Amygdala (tissue), 56 donors: ENCODE data around the gene VSIG10L2.
"Not testable (repeated sequence)": the region's sequence is repeated elsewhere in the genome, so short reads cannot be mapped to it uniquely, and the experiment has no call there.

ENCODE experiments used
- DNase-seq, 56 donors: peaks; one replicate each; lab custom pipeline; 2025; lab: John Stamatoyannopoulos, UW

Gene VSIG10L2

GRCh38 chr11:125957618-125958332, 11.9 kb downstream of the VSIG10L2 start:
- DNase-seq, result no peak

- no peak for DNase-seq
Observed at GRCh38 chr11:125958872-125959400, 13.1 kb downstream of the VSIG10L2 start.

- DNase-seq, result no peak
Observed at GRCh38 chr11:125959511-125959910, 13.7 kb downstream of the VSIG10L2 start.

GRCh38 chr11:125959931-125960330, 14.1 kb downstream of the VSIG10L2 start:
- no peak for DNase-seq

- DNase-seq, result no peak
Observed at GRCh38 chr11:125960771-125961170, 14.9 kb downstream of the VSIG10L2 start.

GRCh38 chr11:125967515-125967914, 21.7 kb downstream of the VSIG10L2 start:
- DNase-seq, result no peak

GRCh38 chr11:125968354-125968753, 22.5 kb downstream of the VSIG10L2 start:
- DNase-seq, result no peak

GRCh38 chr11:125971618-125972017, 25.8 kb downstream of the VSIG10L2 start:
- DNase-seq, result no peak

GRCh38 chr11:125974284-125974683, 28.4 kb downstream of the VSIG10L2 start:
- DNase-seq, result no peak

GRCh38 chr11:125975634-125976033, 29.8 kb downstream of the VSIG10L2 start:
- no peak for DNase-seq

- DNase-seq, result no peak
Observed at GRCh38 chr11:125976156-125976555, 30.3 kb downstream of the VSIG10L2 start.

GRCh38 chr11:125977333-125977732, 31.5 kb downstream of the VSIG10L2 start:
- no peak for DNase-seq

- no peak for DNase-seq
Observed at GRCh38 chr11:125978181-125978716, 32.4 kb downstream of the VSIG10L2 start.

GRCh38 chr11:125978778-125979407, 33.0 kb downstream of the VSIG10L2 start:
- DNase-seq, result no peak

- no peak for DNase-seq
Observed at GRCh38 chr11:125979511-125979910, 33.7 kb downstream of the VSIG10L2 start.

- DNase-seq, result no peak
Observed at GRCh38 chr11:125980436-125980835, 34.6 kb downstream of the VSIG10L2 start.

- DNase-seq, result no peak
Observed at GRCh38 chr11:125982348-125982730, 36.5 kb downstream of the VSIG10L2 start.

- DNase-seq, result not testable (repeated sequence)
Observed at GRCh38 chr11:125985956-125986355, 40.1 kb downstream of the VSIG10L2 start.

- DNase-seq, result no peak
Observed at GRCh38 chr11:125987066-125987641, 41.3 kb downstream of the VSIG10L2 start.

- peak in 3 of 56 donors; percentile 4 to 22 (median 13) for DNase-seq
Observed at GRCh38 chr11:125990244-125990643, 44.4 kb downstream of the VSIG10L2 start.

- DNase-seq, result no peak
Observed at GRCh38 chr11:125992893-125993292, 47.0 kb downstream of the VSIG10L2 start.
